ENCODE measurements around the gene BCAR3.
A peak's percentile ranks its signal among the peaks of the same experiment; 100 is the strongest.

BCAR3 gene

GRCh38 chr1:93681101-93681988, at the start of gene BCAR3:
BCAR3 (minus strand) TSS chr1:93681837; CDS start chr1:93674930, 6,907 bp downstream.
- peak; percentile 77 for DNase-seq

DNA sequence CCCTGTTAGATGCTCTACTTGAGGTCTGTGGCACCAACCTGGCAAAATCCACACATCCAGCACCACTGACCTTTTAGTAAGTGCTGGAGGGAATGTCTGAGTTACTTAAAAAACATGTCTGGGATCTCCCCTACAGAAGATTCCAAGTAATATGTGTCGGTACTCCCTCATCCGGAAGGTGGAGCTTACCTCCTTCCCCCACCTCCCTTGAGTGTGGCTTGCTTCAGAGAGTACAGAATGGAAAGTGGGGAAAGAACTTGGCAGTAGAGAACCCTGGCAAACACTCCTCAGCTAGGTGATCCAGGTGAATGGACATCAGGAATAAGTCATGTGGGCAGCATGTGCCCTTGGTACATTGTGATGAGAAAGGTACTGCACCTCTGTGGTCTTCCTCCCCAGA, 49.0 kb upstream of the BCAR3 start:
- DNase-seq = no peak

GRCh38 chr1:93729906-93730305, 48.3 kb upstream of the BCAR3 start:
- DNase-seq = no peak

- DNase-seq = no peak
These were observed 47.9 kb upstream of the BCAR3 start for GRCh38 chr1:93729502-93729901.

- no peak for DNase-seq
These were observed 47.0 kb upstream of the BCAR3 start for GRCh38 chr1:93728480-93729131.

DNA sequence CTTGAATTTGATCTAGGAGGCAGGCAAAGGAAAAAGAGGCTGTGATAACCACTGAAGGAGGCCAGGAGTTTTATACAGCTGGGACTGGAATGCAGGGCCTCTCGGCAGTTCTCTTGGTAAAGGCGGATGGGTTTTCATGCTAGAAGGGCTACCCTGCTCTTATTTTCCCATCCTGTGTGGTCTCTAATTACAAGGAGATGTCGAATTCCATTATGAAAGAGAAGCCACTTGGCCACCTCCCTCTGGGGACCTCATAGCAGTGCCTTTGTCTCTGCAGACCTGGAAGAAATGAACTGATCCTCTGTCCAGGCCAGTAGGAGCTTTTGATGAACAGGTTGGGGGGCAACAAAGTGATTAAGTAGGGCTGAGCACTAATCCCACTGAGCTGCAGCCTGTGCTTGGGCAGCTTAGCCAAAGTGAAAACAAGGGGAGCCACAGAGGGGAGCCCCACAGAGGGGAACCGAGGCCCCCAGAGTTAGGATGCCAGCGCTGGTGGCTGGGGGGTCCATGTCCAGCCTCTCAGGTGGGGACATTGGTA, 42.2 kb upstream of the BCAR3 start:
- DNase-seq = no peak

- no peak for DNase-seq
These were observed 41.5 kb upstream of the BCAR3 start for GRCh38 chr1:93723110-93723509.

DNA sequence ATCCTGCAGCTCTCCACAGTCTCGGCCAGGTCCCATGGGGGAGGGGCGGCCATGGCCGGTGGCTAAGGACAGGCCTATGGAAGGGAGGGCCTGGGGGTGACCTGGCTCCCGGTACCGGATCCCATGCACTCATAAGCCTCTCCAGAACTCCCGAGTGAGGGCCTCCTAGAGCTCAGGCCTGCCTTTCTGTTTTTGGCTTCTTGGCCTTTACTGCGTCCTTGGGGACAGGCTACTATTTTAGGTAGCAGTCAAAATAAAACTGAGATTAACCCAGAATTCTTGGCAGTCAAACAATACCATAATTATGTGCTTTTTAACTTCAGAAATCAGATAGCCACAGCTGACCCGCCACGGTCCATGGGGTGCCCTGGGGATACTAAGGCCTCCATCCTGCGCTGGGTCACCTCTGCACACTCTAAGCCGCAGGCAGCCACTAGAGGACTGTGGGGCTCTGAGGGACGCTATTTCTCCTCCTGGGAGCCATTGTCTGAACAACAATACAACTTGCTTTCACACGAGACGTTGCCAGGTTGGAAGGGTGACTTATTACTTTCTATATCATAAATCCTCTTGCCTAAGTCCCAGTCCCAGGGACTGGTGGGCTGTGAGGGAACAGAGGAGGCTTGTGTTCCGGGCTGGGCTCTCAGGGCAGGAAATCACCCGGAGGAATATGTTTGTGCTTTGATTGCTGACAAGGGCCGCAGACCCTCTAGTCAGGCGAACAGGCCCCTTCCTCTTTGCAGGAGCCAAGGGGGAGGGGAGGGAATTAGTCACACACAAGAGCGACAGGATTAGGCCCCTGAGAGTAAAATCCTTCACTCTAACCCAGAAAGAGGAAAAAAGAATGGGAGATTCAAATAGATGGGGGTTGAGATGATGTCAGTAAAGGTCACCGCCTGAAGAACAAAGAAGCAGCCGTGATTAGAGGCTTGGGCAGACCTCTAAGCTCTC, 40.7 kb upstream of the BCAR3 start:
- DNase-seq = no peak

GRCh38 chr1:93720956-93721626, 39.5 kb upstream of the BCAR3 start:
- DNase-seq = no peak

GRCh38 chr1:93717640-93718039, 36.0 kb upstream of the BCAR3 start:
- DNase-seq = no peak

DNA sequence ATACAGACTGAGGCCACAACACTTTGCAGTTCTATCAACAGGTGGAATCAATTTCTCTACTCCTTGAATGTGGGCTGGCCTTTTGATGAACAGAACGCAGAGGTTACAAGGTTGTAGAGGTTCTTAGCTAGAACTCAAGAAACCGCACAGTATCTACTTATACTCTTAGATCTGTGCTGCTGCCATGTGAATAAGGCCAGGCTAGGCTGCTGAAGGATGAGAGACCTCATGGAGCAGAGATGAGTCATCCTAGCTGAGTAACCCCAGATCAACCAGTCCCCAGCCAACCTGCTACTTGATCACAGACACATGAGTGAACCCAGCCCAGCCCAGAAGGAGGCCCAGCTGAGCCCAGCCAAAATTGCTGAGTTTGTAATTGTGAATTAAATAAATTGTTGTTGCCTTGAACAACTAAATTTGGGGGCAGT, 35.3 kb upstream of the BCAR3 start:
- no peak for DNase-seq

DNA sequence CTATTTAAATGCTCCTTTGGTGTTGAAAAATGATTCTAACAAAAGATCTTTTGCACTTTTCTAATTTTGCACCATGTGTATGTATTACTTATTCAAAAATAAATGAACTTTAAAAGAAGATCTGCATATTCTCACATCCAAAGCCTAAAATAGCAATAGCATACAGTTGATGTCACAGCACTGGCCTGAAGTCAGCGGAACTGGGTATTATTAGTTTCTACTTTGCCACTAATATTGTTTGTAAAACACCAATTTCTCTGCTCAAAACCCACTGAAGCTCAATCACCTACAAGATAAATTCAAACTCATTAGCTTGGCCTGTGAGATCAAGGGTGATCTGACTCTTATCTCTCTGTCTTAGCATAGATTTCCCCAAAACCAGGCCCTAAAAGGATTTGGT, 34.5 kb upstream of the BCAR3 start:
- DNase-seq = no peak

DNA sequence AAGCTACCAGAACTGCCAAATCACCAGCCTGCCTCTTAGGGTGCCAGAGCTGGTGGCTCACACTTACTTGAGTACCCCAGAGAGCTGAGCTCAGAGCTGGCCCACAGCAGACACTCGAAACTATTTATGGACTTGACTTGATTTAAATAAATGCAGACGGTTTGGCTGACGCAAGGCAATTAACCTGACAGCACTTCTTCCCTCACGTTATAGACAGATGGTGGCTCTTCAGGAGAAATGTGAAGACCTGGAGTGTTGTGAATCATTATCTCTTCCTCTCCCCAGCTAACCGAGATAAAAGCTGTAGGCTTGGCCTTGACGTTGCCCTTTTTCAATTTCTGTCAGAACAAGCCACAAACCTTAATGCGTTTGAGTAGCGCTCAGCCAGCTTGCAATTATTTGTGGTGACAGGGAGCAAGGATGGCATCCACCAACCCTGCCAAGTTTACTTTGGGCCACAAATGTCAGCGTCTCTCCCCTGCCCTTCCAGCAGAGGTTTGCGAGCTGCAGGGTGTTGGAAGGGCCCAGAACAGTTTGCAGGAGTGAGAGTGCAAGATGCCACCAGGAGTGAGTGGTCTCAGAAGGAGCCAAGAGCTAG, 34.0 kb upstream of the BCAR3 start:
- DNase-seq = peak; percentile 12

DNA sequence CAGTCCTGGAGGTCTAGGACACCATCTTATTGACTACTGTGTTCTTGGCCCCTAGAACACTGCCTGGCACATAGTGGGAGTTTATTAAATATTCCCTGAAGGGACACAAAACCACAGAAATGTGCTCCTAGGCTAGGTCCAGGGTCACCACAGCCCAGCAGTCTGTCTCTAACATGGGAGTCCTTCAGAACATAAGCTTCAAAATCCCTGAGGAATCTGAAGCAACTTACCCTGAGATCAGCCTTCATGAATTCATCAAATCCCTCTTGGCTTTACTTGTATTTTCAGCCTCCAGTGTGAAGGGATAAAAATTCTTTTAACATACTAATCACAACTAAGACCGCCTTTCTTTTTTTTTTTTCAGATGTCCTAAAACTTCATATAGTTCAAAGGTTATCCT, 32.7 kb upstream of the BCAR3 start:
- no peak for DNase-seq

GRCh38 chr1:93713341-93713740, 31.7 kb upstream of the BCAR3 start:
- no peak for DNase-seq

DNA sequence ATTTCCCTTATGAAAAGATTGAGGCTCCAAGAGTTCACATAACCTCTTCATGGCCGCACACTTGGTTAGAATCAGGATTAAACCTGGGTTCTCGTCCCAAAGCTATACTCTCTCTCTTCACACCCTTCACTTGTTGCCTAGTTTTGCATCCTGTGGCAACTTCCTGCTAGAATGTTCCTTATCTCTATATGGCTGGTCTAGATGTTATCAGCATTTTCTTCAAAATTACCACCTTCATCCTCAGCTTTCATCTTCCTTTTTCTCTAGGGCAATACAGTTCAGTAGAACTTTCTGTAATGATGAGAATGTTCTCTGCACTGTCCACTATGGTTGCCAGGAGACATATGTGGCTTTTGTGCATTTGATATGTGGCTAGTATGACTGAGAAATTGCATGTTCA, 31.1 kb upstream of the BCAR3 start:
- DNase-seq = no peak

DNA sequence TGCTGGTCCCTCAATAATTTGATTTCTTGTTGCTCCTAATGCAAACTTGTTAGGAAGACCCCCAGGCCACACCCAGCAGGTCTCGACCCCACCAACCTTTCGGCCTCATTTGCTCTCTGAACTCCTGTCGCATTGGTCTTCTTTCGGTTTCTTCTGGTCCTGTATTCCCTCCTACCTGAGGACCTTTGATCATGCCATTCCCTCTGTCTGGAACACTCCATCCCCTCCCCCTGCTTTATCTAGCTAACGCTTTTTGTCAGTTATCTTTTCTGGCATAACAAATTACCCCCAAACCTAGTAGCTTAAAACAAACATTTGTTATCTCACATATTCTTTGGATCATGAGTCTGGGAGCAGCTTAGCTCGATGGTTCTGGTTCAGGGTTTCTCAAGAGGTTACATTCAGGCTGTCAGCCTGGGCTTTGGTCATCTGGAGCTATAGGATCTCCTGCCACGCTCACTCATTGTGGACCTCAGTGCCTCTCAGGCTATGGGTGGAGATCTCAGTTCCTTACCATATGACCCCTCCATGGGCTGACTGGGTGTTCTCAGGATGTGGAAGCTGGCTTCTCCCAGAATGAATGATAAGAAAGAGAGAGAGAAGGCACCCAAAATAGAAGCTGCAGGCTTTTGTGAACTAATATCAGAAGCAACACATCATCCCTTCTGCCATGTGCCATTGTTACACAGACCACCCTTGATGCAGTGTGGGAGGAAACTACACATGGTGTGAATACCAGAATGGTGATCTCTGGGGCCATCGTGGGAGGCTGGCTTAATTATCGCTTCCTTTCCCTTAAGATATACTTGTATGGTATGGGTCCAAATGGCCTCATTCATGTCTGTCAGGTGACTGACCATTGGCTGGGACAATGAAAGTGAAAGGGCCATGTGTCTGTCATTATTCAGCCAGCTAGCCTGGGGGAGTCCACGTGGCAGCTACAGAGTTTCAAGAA, 29.1 kb upstream of the BCAR3 start:
- no peak for DNase-seq

- DNase-seq = peak; percentile 63
These were observed 27.3 kb upstream of the BCAR3 start for GRCh38 chr1:93708734-93709481.

- DNase-seq = no peak
These were observed 26.3 kb upstream of the BCAR3 start for GRCh38 chr1:93707956-93708355.

All from NCI-H1105 (cell line).